ENCODE data around the gene LPP. TPM values are rescaled to one million over a fixed set of nuclear protein-coding genes. Genes with fewer than 3 reads are reported as not detected.
A peak's percentile ranks its signal among the peaks of the same experiment; 100 is the strongest.

Gene LPP
- total and polyA plus RNA-seq, 8 donors, result 4.9 to 84.4 (median 45.9) TPM

- Histone ChIP-seq H3K4me3 (no peak overlapping the region), H3K27me3 (no peaks in the 10 kb centered on the region), H3K36me3 (no peaks in the 10 kb centered on the region), H3K4me1 (no peaks in the 10 kb centered on the region), H3K9me3 (no peaks in the 10 kb centered on the region), H3K27ac (no peak overlapping the region)
- no peak for TF ChIP-seq CTCF (IDR thresholded peaks at IDR 0.05)
- 93 to 98% methylated on average over 8 of the region's 8 CpGs for WGBS, 2 donors
- DNase-seq, result no peak
- no peak for FAIRE-seq
- no peak for ATAC-seq
- intact Hi-C loops (cut with DNase I), result no loop called here
These were observed 45.4 kb downstream of the LPP start for GRCh38 chr3:188199386-188199785.

- no peaks in the 10 kb centered on the region for H3K27me3 ChIP-seq
- no peaks in the 10 kb centered on the region for H3K9me3 ChIP-seq
- no peak for DNase-seq
- WGBS, 2 donors, result 87 to 88% methylated on average over 2 of the region's 2 CpGs
- no peaks in the 10 kb centered on the region for H3K4me1 ChIP-seq
- H3K27ac ChIP-seq, result no peak overlapping the region
- H3K36me3 ChIP-seq, result no peaks in the 10 kb centered on the region
- no peak overlapping the region for H3K4me3 ChIP-seq
- no peak for ATAC-seq
- intact Hi-C loops (cut with DNase I), result no loop called here
- no peak for TF ChIP-seq CTCF (IDR thresholded peaks at IDR 0.05)
- FAIRE-seq, result no peak
These were observed 46.5 kb downstream of the LPP start for GRCh38 chr3:188200481-188200880.

- Histone ChIP-seq H3K4me3 (no peak overlapping the region), H3K36me3 (no peaks in the 10 kb centered on the region), H3K9me3 (no peaks in the 10 kb centered on the region), H3K4me1 (no peaks in the 10 kb centered on the region), H3K27me3 (no peaks in the 10 kb centered on the region), H3K27ac (no peak overlapping the region)
- WGBS, 2 donors, result 91% methylated on average over 10 of the region's 10 CpGs
- no peak for TF ChIP-seq CTCF (IDR thresholded peaks at IDR 0.05)
- FAIRE-seq, result no peak
- intact Hi-C loops (cut with DNase I), result no loop called here
- no peak for DNase-seq
- ATAC-seq, result peak in 3 of 4 donors; percentile 13 to 65 (median 62)
These were observed 48.6 kb downstream of the LPP start for GRCh38 chr3:188202358-188203138.

GRCh38 chr3:188204526-188204925, 50.6 kb downstream of the LPP start:
- no peak for TF ChIP-seq CTCF (IDR thresholded peaks at IDR 0.05)
- H3K27me3 ChIP-seq, result no peaks in the 10 kb centered on the region
- WGBS, 2 donors, result 89 to 90% methylated on average over 2 of the region's 2 CpGs

GRCh38 chr3:188205992-188206416, 52.0 kb downstream of the LPP start:
- H3K4me1 ChIP-seq, result no peaks in the 10 kb centered on the region
- ATAC-seq, result peak; percentile 42 to 70 (median 58)
- no peaks in the 10 kb centered on the region for H3K36me3 ChIP-seq
- intact Hi-C loops (cut with DNase I), result no loop called here
- no peaks in the 10 kb centered on the region for H3K9me3 ChIP-seq
- TF ChIP-seq CTCF (IDR thresholded peaks at IDR 0.05), result peak in 1 of 4 donors; percentile 27
- no peak overlapping the region for H3K4me3 ChIP-seq
- no peaks in the 10 kb centered on the region for H3K27me3 ChIP-seq
- DNase-seq, result peak in 1 of 6 donors; percentile 24
- WGBS, 2 donors, result 71 to 73% methylated on average over 7 of the region's 7 CpGs
- no peak overlapping the region for H3K27ac ChIP-seq
- no peak for FAIRE-seq

More at GRCh38 chr3:188204526-188204925, 50.6 kb downstream of the LPP start:
- Histone ChIP-seq H3K36me3 (no peaks in the 10 kb centered on the region), H3K9me3 (no peaks in the 10 kb centered on the region), H3K4me1 (no peaks in the 10 kb centered on the region), H3K27ac (no peak overlapping the region), H3K4me3 (no peak overlapping the region)
- ATAC-seq (no peak), FAIRE-seq (no peak), DNase-seq (no peak)
- intact Hi-C loops (cut with DNase I), result no loop called here
